GM23338 (cell line): ENCODE results near the gene NCR3LG1. TPM values are rescaled to one million over a fixed set of nuclear protein-coding genes. Genes with fewer than 3 reads are reported as not detected.

Experiments used
- ATAC-seq: fragments of 200-7000 bp; cut with Tn5 transposase; 3 replicates; pipeline ENCODE4 v1.9.1; 2020
- DNase-seq: peaks from one replicate; pipeline ENCODE4 v3.0.0-alpha.2; 2015; ENCODE audit warnings: low spot score
- H2AFZ ChIP-seq: fragments of 200-600 bp; sonication (generic); 2 replicates; pipeline ENCODE4 v1.8.0; 2016; ENCODE audit warnings: antibody characterized with exemption, mild to moderate bottlenecking, moderate library complexity
- H3F3A ChIP-seq: fragments of 200-600 bp; sonication (generic); replicated peaks from 2 replicates; pipeline ENCODE4 v1.8.0; 2017; ENCODE audit warnings: antibody characterized with exemption, mixed run types, low read depth
- H3K27ac ChIP-seq: fragments of 200-600 bp; sonication (generic); 2 replicates; pipeline ENCODE4 v1.6.1; 2016; ENCODE audit warnings: low read depth
- H3K27me3 ChIP-seq: fragments of 200-600 bp; sonication (generic); 2 replicates; pipeline ENCODE4 v1.8.0; 2016; ENCODE audit warnings: mild to moderate bottlenecking, mixed run types, moderate library complexity; ENCODE audit not compliant: insufficient read depth
- H3K36me3 ChIP-seq: fragments of 200-600 bp; sonication (generic); 2 replicates; pipeline ENCODE4 v1.8.0; 2016; ENCODE audit warnings: mild to moderate bottlenecking; ENCODE audit not compliant: insufficient read depth
- H3K4me1 ChIP-seq: fragments of 200-600 bp; sonication (generic); 2 replicates; pipeline ENCODE4 v1.8.0; 2016; ENCODE audit warnings: mild to moderate bottlenecking, moderate library complexity; ENCODE audit not compliant: insufficient read depth
- H3K4me2 ChIP-seq: fragments of 200-600 bp; sonication (generic); 2 replicates; pipeline ENCODE4 v1.7.1; 2017; ENCODE audit warnings: mixed run types
- H3K4me3 ChIP-seq: fragments of 200-600 bp; sonication (generic); 2 replicates; pipeline ENCODE4 v1.6.1; 2016; ENCODE audit warnings: mixed run types
- H3K79me2 ChIP-seq: fragments of 200-600 bp; sonication (generic); replicated peaks from 2 replicates; pipeline ENCODE4 v1.8.0; 2017; ENCODE audit warnings: mild to moderate bottlenecking; ENCODE audit not compliant: insufficient read depth
- H3K9me2 ChIP-seq: fragments of 200-600 bp; sonication (generic); 2 replicates; pipeline ENCODE4 v1.8.0; 2017; ENCODE audit not compliant: insufficient read depth
- H4K20me1 ChIP-seq: fragments of 200-600 bp; sonication (generic); replicated peaks from 2 replicates; pipeline ENCODE4 v1.8.0; 2017; ENCODE audit warnings: mild to moderate bottlenecking; ENCODE audit not compliant: insufficient read depth
- H3K27ac Mint-ChIP-seq: 2 replicates; pipeline ENCODE4 v1.8.0; 2020; ENCODE audit warnings: inconsistent platforms, mild to moderate bottlenecking, moderate library complexity, mixed read lengths
- H3K27me3 Mint-ChIP-seq: 3 replicates; pipeline ENCODE4 v1.8.0; 2022; ENCODE audit warnings: low read depth, mild to moderate bottlenecking, moderate library complexity, mixed read lengths, inconsistent platforms; ENCODE audit not compliant: insufficient read depth, poor library complexity
- H3K36me3 Mint-ChIP-seq: 3 replicates; pipeline ENCODE4 v1.8.0; 2021; ENCODE audit warnings: low read depth, mild to moderate bottlenecking, inconsistent platforms, moderate library complexity, mixed read lengths
- H3K4me1 Mint-ChIP-seq: 3 replicates; pipeline ENCODE4 v1.8.0; 2020; ENCODE audit warnings: mild to moderate bottlenecking, inconsistent platforms, mixed read lengths
- H3K4me3 Mint-ChIP-seq: 3 replicates; pipeline ENCODE4 v1.8.0; 2021; ENCODE audit warnings: moderate library complexity, mild to moderate bottlenecking, inconsistent platforms, mixed read lengths
- H3K9me3 Mint-ChIP-seq: 3 replicates; pipeline ENCODE4 v1.8.0; 2020; ENCODE audit warnings: moderate library complexity, mild to moderate bottlenecking, inconsistent platforms, mixed read lengths
- CREB1 ChIP-seq: fragments of 250-450 bp; sonication (Bioruptor Pico); IDR thresholded peaks from 2 replicates; pipeline ENCODE4 v1.5.0; 2020; ENCODE audit warnings: low read depth, mild to moderate bottlenecking, moderate library complexity
- CTCF ChIP-seq, 2 experiments: fragments of 200-600 bp in 1 of 2; sonication (generic) in 1 of 2; conservative IDR thresholded peaks; 2 replicates each; pipeline versions ENCODE4 v1.5.1 to v1.6.1; 2016 to 2017; ENCODE audit warnings: antibody characterized with exemption in 2 of 2, low read depth in 2 of 2, mild to moderate bottlenecking in 2 of 2, moderate library complexity in 1 of 2
- ETS1 ChIP-seq: IDR thresholded peaks from 2 replicates; pipeline ENCODE4 v1.6.1; 2016; ENCODE audit warnings: antibody characterized with exemption
- EZH2 ChIP-seq: fragments of 200-600 bp; sonication (generic); IDR thresholded peaks from one replicate; pipeline ENCODE4 v1.8.0; 2017; ENCODE audit warnings: antibody characterized with exemption, mild to moderate bottlenecking, low read depth; ENCODE audit not compliant: unreplicated experiment
- EZH2phosphoT487 ChIP-seq: fragments of 200-600 bp; sonication (generic); IDR thresholded peaks from one replicate; pipeline ENCODE4 v1.8.1; 2018; ENCODE audit warnings: antibody characterized with exemption; ENCODE audit not compliant: unreplicated experiment
- JUNB ChIP-seq: IDR thresholded peaks from one replicate; pipeline ENCODE4 v1.6.1; 2016; ENCODE audit warnings: antibody characterized with exemption; ENCODE audit not compliant: unreplicated experiment
- NANOG ChIP-seq: IDR thresholded peaks from 2 replicates; pipeline ENCODE4 v1.6.1; 2016; ENCODE audit warnings: antibody characterized with exemption, borderline replicate concordance
- POLR2AphosphoS5 ChIP-seq: IDR thresholded peaks from 2 replicates; pipeline ENCODE4 v1.6.1; 2016; ENCODE audit warnings: antibody characterized with exemption, low read depth
- STAT1 ChIP-seq: IDR thresholded peaks from one replicate; pipeline ENCODE4 v1.6.1; 2016; ENCODE audit warnings: antibody characterized with exemption; ENCODE audit not compliant: unreplicated experiment
- ZNF114 ChIP-seq: fragments of 250-450 bp; sonication (Bioruptor Pico); IDR thresholded peaks from 2 replicates; pipeline ENCODE4 v1.5.0; 2020; ENCODE audit warnings: mild to moderate bottlenecking, moderate library complexity
- ZNF331 ChIP-seq: fragments of 250-450 bp; sonication (Bioruptor Pico); IDR thresholded peaks from 2 replicates; pipeline ENCODE4 v1.5.0; 2020; ENCODE audit warnings: low read depth, mild to moderate bottlenecking, moderate library complexity
- ZNF462 ChIP-seq: fragments of 250-450 bp; sonication (Bioruptor Pico); IDR thresholded peaks from 2 replicates; pipeline ENCODE4 v1.5.0; 2020; ENCODE audit warnings: mild to moderate bottlenecking, moderate library complexity
- polyA plus RNA-seq: library from polyadenylated mRNA; unstranded; fragments of >200 nt; fragmentation: Nextera tagmentation; extraction: Ambion mirVana; gene quantifications from 2 replicates; pipeline ENCODE4 v1.2.1, GENCODE V29; 2016
- total RNA-seq: library from RNA; depleted of rRNA; stranded (reverse); fragments of >200 nt; shearing (Covaris generic); gene quantifications from 2 replicates; pipeline ENCODE4 v1.2.3, GENCODE V29; 2014
- TF ChIP-seq, protein P1 (sequence below): IDR thresholded peaks from one replicate; pipeline ENCODE4 v1.6.1; 2018; ENCODE audit warnings: antibody characterized with exemption; ENCODE audit not compliant: unreplicated experiment

Gene NCR3LG1
- total and polyA plus RNA-seq, 2 experiments from 2014 or later, result 0.15 to 1.9 TPM

DNA sequence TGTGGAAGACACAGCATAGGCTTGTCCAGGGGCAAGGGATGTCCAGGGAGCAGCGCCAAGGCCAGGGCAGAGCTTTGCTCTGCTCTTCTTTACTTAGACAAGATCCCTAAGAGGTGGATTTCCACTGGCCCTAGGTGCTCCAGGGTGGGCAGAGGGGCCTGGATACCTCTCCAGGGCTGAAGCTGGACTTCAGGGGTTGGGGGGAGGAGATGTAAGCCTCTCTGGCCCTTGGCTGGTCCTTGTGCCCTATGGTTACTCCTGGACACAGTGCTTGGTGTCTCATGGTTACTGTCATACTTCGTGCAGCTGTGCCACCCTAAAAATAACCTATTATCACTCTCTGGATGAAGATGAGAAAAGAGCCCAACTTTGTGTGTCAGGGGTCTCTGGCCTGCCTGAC is 49.7 kb downstream of the NCR3LG1 start:
- Histone ChIP-seq H3F3A (no peaks in the 10 kb centered on the region), H3K36me3 (no peaks in the 10 kb centered on the region), H3K79me2 (no peaks in the 10 kb centered on the region), H3K4me1 (no peaks in the 10 kb centered on the region), H3K4me3 (no peak overlapping the region), H4K20me1 (no peaks in the 10 kb centered on the region), H2AFZ (no peak overlapping the region), H3K27ac (no peak overlapping the region), H3K4me2 (no peak overlapping the region), H3K9me2 (no peaks in the 10 kb centered on the region), H3K27me3 (no peaks in the 10 kb centered on the region)
- ATAC-seq (no peak), DNase-seq (no peak)
- Mint-ChIP-seq H3K27ac (no peak overlapping the region), H3K4me1 (peaks cover 7% of the 10 kb centered on the region; the same call in 1 of the 3 replicates), H3K4me3 (no peak overlapping the region), H3K27me3 (peaks cover 4% of the 10 kb centered on the region), H3K9me3 (no peaks in the 10 kb centered on the region), H3K36me3 (no peaks in the 10 kb centered on the region)
- TF ChIP-seq ZNF114 (no peak), JUNB (no peak), STAT1 (no peak), POLR2AphosphoS5 (no peak), NANOG (no peak), CREB1 (no peak), ZNF331 (no peak), EZH2 (no peak), EZH2phosphoT487 (no peak), ETS1 (no peak), ZNF462 (CRISPR knock-in tag) (no peak), CTCF (conservative IDR thresholded peaks at IDR 0.05; ENCODE audit: low read depth in 2 of 2) (no peak)
- TF ChIP-seq, protein P1, sequence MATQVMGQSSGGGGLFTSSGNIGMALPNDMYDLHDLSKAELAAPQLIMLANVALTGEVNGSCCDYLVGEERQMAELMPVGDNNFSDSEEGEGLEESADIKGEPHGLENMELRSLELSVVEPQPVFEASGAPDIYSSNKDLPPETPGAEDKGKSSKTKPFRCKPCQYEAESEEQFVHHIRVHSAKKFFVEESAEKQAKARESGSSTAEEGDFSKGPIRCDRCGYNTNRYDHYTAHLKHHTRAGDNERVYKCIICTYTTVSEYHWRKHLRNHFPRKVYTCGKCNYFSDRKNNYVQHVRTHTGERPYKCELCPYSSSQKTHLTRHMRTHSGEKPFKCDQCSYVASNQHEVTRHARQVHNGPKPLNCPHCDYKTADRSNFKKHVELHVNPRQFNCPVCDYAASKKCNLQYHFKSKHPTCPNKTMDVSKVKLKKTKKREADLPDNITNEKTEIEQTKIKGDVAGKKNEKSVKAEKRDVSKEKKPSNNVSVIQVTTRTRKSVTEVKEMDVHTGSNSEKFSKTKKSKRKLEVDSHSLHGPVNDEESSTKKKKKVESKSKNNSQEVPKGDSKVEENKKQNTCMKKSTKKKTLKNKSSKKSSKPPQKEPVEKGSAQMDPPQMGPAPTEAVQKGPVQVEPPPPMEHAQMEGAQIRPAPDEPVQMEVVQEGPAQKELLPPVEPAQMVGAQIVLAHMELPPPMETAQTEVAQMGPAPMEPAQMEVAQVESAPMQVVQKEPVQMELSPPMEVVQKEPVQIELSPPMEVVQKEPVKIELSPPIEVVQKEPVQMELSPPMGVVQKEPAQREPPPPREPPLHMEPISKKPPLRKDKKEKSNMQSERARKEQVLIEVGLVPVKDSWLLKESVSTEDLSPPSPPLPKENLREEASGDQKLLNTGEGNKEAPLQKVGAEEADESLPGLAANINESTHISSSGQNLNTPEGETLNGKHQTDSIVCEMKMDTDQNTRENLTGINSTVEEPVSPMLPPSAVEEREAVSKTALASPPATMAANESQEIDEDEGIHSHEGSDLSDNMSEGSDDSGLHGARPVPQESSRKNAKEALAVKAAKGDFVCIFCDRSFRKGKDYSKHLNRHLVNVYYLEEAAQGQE, result no peak
